Osteoblast (primary cell): Measurements from ENCODE around the gene ZBTB7C. TPM values are rescaled to one million over a fixed set of nuclear protein-coding genes. Genes with fewer than 3 reads are reported as not detected.

Experiments used
- DNase-seq: peaks from one replicate; pipeline ENCODE4 v3.0.0; 2011; ENCODE audit warnings: low spot score, mixed read lengths; ENCODE audit not compliant: insufficient read length; ENCODE audit errors: missing footprints
- H2AFZ ChIP-seq: 2 replicates; pipeline ENCODE4 v1.6.0; 2011; ENCODE audit warnings: mild to moderate bottlenecking, low read length
- H3K27ac ChIP-seq: 2 replicates; pipeline ENCODE4 v1.5.1; 2011; ENCODE audit warnings: mild to moderate bottlenecking, low read depth, low read length, moderate library complexity
- H3K27me3 ChIP-seq: 2 replicates; pipeline ENCODE4 v1.6.0; 2012; ENCODE audit warnings: mild to moderate bottlenecking, control low read depth, inconsistent platforms, low read length, moderate library complexity; ENCODE audit not compliant: insufficient read depth
- H3K36me3 ChIP-seq: 2 replicates; pipeline ENCODE4 v1.5.1; 2011; ENCODE audit warnings: mild to moderate bottlenecking, low read length, control low read depth, moderate library complexity; ENCODE audit not compliant: insufficient read depth
- H3K4me1 ChIP-seq: 2 replicates; pipeline ENCODE4 v1.5.1; 2011; ENCODE audit warnings: mild to moderate bottlenecking, low read length, control low read depth, moderate library complexity; ENCODE audit not compliant: insufficient read depth
- H3K4me2 ChIP-seq: 2 replicates; pipeline ENCODE4 v1.6.0; 2011; ENCODE audit warnings: mild to moderate bottlenecking, low read length; ENCODE audit not compliant: insufficient read depth
- H3K4me3 ChIP-seq: fragments of 200-600 bp; sonication (generic); 3 replicates; pipeline ENCODE4 v1.5.1; 2012; ENCODE audit warnings: mild to moderate bottlenecking, low read length, inconsistent platforms; ENCODE audit not compliant: insufficient read depth
- H3K79me2 ChIP-seq: 2 replicates; pipeline ENCODE4 v1.6.0; 2012; ENCODE audit warnings: mild to moderate bottlenecking, low read length, control low read depth, inconsistent platforms; ENCODE audit not compliant: insufficient read depth
- H3K9me3 ChIP-seq: 2 replicates; pipeline ENCODE4 v1.5.1; 2011; ENCODE audit warnings: low read depth, low read length, control low read depth
- H4K20me1 ChIP-seq: 2 replicates; pipeline ENCODE4 v1.6.0; 2012; ENCODE audit warnings: mild to moderate bottlenecking, low read length, control low read depth; ENCODE audit not compliant: insufficient read depth
- total RNA-seq: library from RNA; depleted of rRNA; stranded (reverse); fragments of >200 nt; gene quantifications from 2 replicates; pipeline ENCODE4 v1.2.3, GENCODE V29; 2012
- TF ChIP-seq, protein P1 (sequence below): IDR thresholded peaks from 2 replicates; pipeline ENCODE4 v1.5.1; 2011; ENCODE audit warnings: mild to moderate bottlenecking, low read depth, low read length, moderate library complexity; ENCODE audit errors: extremely low read depth

Gene ZBTB7C
- total RNA-seq, 1 donor, result 0.36 TPM

DNA sequence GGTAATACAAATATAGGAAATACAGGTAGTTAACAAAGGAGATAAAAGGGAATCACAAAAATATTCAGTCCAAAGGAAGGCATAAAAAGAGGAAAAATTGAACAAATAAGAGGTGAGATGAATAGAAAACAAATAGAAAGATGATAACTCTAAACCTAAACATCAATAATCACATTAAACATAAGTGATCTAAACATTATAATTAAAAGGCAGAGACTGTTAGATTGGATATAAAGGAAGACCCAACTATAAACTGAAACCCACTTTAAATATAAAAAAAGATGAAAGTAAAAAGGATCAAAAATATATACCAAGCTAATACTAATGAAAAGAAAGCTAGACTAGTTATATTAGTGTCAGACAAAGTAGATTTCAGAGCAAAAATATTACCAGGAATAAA is 152.3 kb downstream of the ZBTB7C start:
- H3K79me2 ChIP-seq, result no peaks in the 10 kb centered on the region
- no peak overlapping the region for H2AFZ ChIP-seq
- no peak overlapping the region for H3K27ac ChIP-seq
- DNase-seq, result no peak
- H3K9me3 ChIP-seq, result no peaks in the 10 kb centered on the region
- no peaks in the 10 kb centered on the region for H3K36me3 ChIP-seq
- H3K4me3 ChIP-seq, result no peak overlapping the region
- H3K4me2 ChIP-seq, result no peak overlapping the region
- no peaks in the 10 kb centered on the region for H3K27me3 ChIP-seq
- no peaks in the 10 kb centered on the region for H4K20me1 ChIP-seq
- TF ChIP-seq, protein P1, sequence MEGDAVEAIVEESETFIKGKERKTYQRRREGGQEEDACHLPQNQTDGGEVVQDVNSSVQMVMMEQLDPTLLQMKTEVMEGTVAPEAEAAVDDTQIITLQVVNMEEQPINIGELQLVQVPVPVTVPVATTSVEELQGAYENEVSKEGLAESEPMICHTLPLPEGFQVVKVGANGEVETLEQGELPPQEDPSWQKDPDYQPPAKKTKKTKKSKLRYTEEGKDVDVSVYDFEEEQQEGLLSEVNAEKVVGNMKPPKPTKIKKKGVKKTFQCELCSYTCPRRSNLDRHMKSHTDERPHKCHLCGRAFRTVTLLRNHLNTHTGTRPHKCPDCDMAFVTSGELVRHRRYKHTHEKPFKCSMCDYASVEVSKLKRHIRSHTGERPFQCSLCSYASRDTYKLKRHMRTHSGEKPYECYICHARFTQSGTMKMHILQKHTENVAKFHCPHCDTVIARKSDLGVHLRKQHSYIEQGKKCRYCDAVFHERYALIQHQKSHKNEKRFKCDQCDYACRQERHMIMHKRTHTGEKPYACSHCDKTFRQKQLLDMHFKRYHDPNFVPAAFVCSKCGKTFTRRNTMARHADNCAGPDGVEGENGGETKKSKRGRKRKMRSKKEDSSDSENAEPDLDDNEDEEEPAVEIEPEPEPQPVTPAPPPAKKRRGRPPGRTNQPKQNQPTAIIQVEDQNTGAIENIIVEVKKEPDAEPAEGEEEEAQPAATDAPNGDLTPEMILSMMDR, result no peak
- no peaks in the 10 kb centered on the region for H3K4me1 ChIP-seq

DNA sequence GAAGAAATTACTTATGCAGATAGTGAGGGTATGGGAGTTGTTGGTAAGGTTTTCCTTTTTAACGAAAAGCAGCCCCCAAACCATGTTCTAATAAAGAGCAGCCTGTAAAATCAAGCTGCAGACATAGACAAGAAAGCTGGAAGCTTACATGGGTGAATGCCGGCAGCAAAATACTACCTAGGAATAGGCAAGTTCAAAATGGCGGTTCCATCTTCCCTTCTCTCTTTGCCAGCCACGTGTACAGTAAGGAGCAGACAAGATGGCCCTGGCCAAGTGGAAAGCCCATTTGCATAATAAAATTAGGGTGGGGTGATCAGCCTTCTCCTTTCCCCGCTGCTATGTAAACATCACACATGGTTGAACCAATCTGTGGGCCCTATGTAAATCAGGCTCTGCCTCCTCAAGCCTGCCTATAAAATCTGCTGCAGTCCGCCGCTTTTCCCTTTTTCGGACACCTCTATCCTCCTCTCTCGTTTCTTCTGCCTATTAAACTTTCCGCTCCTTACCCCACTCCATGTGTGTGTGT is 155.0 kb downstream of the ZBTB7C start:
- Histone ChIP-seq H4K20me1 (no peaks in the 10 kb centered on the region), H3K4me1 (no peaks in the 10 kb centered on the region), H2AFZ (no peak overlapping the region), H3K4me3 (no peak overlapping the region), H3K27me3 (no peaks in the 10 kb centered on the region), H3K4me2 (no peak overlapping the region), H3K79me2 (no peaks in the 10 kb centered on the region), H3K27ac (no peak overlapping the region), H3K36me3 (no peaks in the 10 kb centered on the region), H3K9me3 (no peaks in the 10 kb centered on the region)
- no peak for DNase-seq
- TF ChIP-seq, protein P1, result no peak

DNA sequence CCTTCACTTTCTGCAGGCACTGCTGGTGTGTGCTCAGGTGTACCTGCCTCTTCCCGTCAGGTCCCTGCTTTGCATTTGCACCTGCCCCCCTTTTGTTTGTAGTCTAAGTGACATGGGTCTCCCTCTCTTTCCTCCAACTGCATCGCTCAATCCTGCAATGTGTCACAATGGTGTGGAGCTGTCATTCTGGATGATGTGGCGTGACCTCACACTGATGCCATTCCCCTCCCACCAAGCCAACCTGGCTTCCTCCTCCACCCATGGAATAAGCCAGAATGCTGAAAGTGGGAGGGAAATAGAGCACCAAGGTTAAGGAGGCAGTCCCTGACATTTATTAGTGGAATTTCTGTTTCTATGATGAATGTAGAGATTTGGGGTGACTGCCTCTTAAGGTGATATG is 156.7 kb downstream of the ZBTB7C start:
- H4K20me1 ChIP-seq, result no peaks in the 10 kb centered on the region
- DNase-seq, result no peak
- H3K4me1 ChIP-seq, result no peaks in the 10 kb centered on the region
- H3K4me3 ChIP-seq, result no peak overlapping the region
- H3K27me3 ChIP-seq, result no peaks in the 10 kb centered on the region
- no peak overlapping the region for H2AFZ ChIP-seq
- H3K36me3 ChIP-seq, result no peaks in the 10 kb centered on the region
- no peak overlapping the region for H3K27ac ChIP-seq
- no peaks in the 10 kb centered on the region for H3K79me2 ChIP-seq
- no peaks in the 10 kb centered on the region for H3K9me3 ChIP-seq
- TF ChIP-seq, protein P1, result no peak
- H3K4me2 ChIP-seq, result no peak overlapping the region

DNA sequence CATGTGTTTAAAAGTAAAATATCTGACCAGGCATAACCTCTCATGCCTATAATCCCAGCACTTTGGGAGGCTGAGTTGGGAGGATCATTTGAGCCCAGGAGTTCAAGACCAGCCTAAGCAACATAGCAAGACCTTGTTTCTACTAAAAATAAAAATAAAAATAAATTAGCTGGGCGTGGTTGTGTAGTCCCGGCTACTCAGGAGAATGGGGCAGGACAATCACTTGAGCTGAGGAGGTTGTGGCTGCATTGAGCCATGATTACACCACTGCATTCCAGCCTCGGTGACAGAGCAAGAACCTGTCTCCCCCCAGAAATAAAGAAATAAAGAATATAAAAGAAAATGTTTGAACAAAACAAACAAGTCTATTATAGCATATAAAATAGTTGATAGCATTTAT is 158.3 kb downstream of the ZBTB7C start:
- Histone ChIP-seq H3K27me3 (no peaks in the 10 kb centered on the region), H3K4me3 (no peak overlapping the region), H3K36me3 (no peaks in the 10 kb centered on the region), H4K20me1 (no peaks in the 10 kb centered on the region), H3K9me3 (no peaks in the 10 kb centered on the region), H2AFZ (no peak overlapping the region), H3K79me2 (no peaks in the 10 kb centered on the region), H3K4me2 (no peak overlapping the region), H3K4me1 (no peaks in the 10 kb centered on the region), H3K27ac (no peak overlapping the region)
- DNase-seq, result no peak
- TF ChIP-seq, protein P1, result no peak
